Activated CD8-positive, alpha-beta T cell treated with anti-CD3 and anti-CD28 coated beads for 36 hours (primary cell): Measurements from ENCODE around the gene KRTAP10-11. TPM values are rescaled to one million over a fixed set of nuclear protein-coding genes. Genes with fewer than 3 reads are reported as not detected.
"Not testable (repeated sequence)": the region's sequence is repeated elsewhere in the genome, so short reads cannot be mapped to it uniquely, and the experiment has no call there.

Source experiments
- ATAC-seq: fragments of 200-7000 bp; cut with Tn5 transposase; one replicate; pipeline ENCODE4 v1.10.0; 2021; ENCODE audit warnings: mild to moderate bottlenecking, moderate library complexity
- CTCF ChIA-PET: fragments of 350-600 bp; sonication (Branson Sonifier 250); formaldehyde crosslinking; loops from one replicate; lab custom pipeline; 2021; ENCODE audit warnings: antibody characterized with exemption; lab: Charles Lee
- POLR2A ChIA-PET: fragments of 350-600 bp; sonication (Branson Sonifier 250); formaldehyde crosslinking; loops from one replicate; lab custom pipeline; 2021; ENCODE audit warnings: antibody characterized with exemption; lab: Charles Lee
- DNase-seq: peaks from one replicate; pipeline ENCODE4 v3.0.0-alpha.2; 2020
- H3K27ac Mint-ChIP-seq: one replicate; pipeline ENCODE4 v1.8.0; 2021; ENCODE audit warnings: mild to moderate bottlenecking, mixed read lengths
- H3K27me3 Mint-ChIP-seq: one replicate; pipeline ENCODE4 v1.8.0; 2021; ENCODE audit warnings: mixed read lengths
- H3K36me3 Mint-ChIP-seq: one replicate; pipeline ENCODE4 v1.8.0; 2021; ENCODE audit warnings: low read depth, mixed read lengths
- H3K4me1 Mint-ChIP-seq: one replicate; pipeline ENCODE4 v1.8.0; 2021; ENCODE audit warnings: low read depth, mixed read lengths
- H3K4me3 Mint-ChIP-seq: one replicate; pipeline ENCODE4 v1.8.0; 2021; ENCODE audit warnings: mild to moderate bottlenecking, moderate library complexity, mixed read lengths
- H3K9me3 Mint-ChIP-seq: one replicate; pipeline ENCODE4 v1.8.0; 2021; ENCODE audit warnings: mixed read lengths
- intact Hi-C: fragments of 100-400 bp; cut with micrococcal nuclease; formaldehyde crosslinking; loops from one replicate; pipeline ENCODE4 v1.10.0; 2022
- total RNA-seq, 2 experiments: library from RNA; stranded (reverse); gene quantifications; one replicate each; pipeline ENCODE4 v1.2.3, GENCODE V29; 2021
- TF ChIP-seq, protein P1 (sequence below): fragments of 200-600 bp; IDR thresholded peaks from one replicate; pipeline ENCODE4 v1.8.0; 2022; ENCODE audit warnings: antibody characterized with exemption, mild to moderate bottlenecking

KRTAP10-11 gene
- total RNA-seq, 2 experiments from 2014 or later = not detected

DNA sequence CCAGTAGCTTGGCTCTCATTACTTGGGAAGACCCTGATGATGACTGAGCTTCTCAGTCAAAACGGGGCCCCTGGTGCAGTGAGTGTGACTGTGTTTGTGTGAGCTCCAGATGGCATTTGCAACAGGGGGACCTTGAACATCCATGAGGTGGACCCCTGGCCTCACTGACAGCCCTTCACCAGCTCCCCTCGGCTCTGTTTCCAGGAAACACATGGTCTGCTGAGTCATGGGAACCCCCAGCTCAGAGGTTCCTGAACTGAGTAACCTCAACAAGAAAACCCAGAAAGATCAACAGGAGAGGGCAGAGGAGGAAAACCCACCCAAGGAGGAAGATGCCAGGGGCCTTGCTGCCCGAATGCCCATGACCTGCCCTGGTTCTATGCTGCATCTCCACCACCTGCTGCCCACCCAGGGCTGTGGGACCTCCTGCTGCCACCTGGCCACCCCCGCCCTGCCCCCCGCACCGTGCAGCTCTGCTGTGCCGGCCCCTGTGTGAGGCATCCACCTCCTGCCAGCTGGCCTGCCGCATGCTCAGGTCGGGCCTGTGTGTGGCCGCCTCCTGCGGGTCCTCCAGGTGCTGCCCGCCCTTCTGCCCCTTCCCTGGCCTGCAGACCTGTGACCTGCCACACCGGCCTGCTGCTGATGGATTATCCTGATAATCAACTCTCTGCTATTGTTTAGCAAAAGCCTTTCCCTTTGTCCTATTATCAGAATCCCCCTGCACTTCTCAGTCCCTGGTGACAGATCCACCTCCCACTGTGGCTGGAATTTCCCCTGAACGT lies 40.0 kb downstream of the KRTAP10-11 start:
- Mint-ChIP-seq H3K27ac (no peak overlapping the region), H3K36me3 (no peaks in the 10 kb centered on the region), H3K4me1 (peaks cover 11% of the 10 kb centered on the region), H3K27me3 (no peaks in the 10 kb centered on the region), H3K9me3 (no peaks in the 10 kb centered on the region), H3K4me3 (no peak overlapping the region)
- ATAC-seq = peak; percentile 77
- DNase-seq = peak; percentile 49
- TF ChIP-seq, protein P1, sequence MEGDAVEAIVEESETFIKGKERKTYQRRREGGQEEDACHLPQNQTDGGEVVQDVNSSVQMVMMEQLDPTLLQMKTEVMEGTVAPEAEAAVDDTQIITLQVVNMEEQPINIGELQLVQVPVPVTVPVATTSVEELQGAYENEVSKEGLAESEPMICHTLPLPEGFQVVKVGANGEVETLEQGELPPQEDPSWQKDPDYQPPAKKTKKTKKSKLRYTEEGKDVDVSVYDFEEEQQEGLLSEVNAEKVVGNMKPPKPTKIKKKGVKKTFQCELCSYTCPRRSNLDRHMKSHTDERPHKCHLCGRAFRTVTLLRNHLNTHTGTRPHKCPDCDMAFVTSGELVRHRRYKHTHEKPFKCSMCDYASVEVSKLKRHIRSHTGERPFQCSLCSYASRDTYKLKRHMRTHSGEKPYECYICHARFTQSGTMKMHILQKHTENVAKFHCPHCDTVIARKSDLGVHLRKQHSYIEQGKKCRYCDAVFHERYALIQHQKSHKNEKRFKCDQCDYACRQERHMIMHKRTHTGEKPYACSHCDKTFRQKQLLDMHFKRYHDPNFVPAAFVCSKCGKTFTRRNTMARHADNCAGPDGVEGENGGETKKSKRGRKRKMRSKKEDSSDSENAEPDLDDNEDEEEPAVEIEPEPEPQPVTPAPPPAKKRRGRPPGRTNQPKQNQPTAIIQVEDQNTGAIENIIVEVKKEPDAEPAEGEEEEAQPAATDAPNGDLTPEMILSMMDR = no peak
- ChIA-PET CTCF (no interaction called here), POLR2A (no interaction called here)
- intact Hi-C loops = no loop called here

DNA sequence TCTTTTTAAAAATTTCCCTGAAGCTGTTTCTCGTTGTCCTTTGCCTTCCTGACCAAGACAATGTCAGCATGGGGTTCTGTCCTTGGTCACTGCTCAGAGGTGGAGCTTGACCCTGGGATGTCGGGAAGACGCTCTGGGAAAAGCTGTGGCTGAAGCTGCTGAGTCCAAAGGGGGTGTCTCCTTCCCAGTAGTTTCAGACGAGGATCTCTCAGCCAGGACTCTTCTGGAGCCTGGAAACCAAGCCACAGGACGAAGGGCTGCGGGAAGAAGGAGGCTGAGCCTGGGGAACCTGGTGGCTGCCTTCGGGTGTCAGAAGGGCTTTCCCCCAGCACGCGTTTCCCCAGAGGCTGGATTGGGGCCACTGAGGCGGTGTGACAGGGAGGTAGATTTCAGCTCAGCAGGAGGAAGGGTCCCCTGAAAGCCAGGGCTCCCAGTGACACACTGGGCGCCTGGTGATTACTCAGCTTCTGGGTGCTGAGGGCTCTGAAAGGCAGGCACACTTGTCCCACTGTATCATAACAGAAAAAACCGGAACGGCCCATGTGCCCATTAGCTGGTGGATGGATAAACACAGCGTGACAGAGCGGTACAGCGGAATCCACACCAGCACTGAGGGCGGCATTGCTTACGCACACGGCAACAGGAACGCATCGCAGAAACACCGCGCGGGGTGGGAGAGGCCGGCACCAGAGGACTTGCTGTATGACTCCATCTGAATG lies 40.8 kb downstream of the KRTAP10-11 start:
- Mint-ChIP-seq H3K9me3 (no peaks in the 10 kb centered on the region), H3K27ac (no peak overlapping the region), H3K4me3 (no peak overlapping the region), H3K36me3 (no peaks in the 10 kb centered on the region), H3K27me3 (no peaks in the 10 kb centered on the region), H3K4me1 (peaks cover 19% of the 10 kb centered on the region)
- intact Hi-C loops = no loop called here
- CTCF ChIA-PET = no interaction called here
- TF ChIP-seq, protein P1 = no peak
- ATAC-seq (no peak), DNase-seq (no peak)
- POLR2A ChIA-PET = no interaction called here

DNA sequence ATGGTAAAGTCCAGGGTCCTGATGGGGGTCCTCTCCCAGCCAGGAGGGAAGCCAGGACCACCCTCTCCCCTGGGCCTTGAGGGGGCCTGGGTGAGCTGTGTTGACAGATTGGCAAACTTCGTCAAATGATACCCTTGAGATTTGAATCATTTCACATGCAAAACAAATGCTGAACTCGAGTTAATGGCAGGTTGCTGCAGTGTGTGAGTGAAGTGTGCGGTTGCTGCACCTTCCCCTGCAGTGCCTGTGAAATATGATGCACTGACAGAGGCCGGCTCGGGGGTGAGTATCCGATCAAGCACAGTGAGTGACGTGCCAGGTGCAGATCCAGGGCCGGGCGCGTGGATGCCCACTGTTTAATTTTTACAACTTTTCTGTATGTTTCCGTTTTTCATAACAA lies 41.5 kb downstream of the KRTAP10-11 start:
- ChIA-PET CTCF (no interaction called here), POLR2A (no interaction called here)
- ATAC-seq (no peak), DNase-seq (no peak)
- intact Hi-C loops = no loop called here
- H3K36me3 Mint-ChIP-seq = no peaks in the 10 kb centered on the region
- TF ChIP-seq, protein P1 = no peak
- H3K4me3 Mint-ChIP-seq = no peak overlapping the region
- peaks cover 4% of the 10 kb centered on the region for H3K9me3 Mint-ChIP-seq
- H3K4me1 Mint-ChIP-seq = peaks cover 20% of the 10 kb centered on the region
- H3K27me3 Mint-ChIP-seq = no peaks in the 10 kb centered on the region
- H3K27ac Mint-ChIP-seq = no peak overlapping the region

DNA sequence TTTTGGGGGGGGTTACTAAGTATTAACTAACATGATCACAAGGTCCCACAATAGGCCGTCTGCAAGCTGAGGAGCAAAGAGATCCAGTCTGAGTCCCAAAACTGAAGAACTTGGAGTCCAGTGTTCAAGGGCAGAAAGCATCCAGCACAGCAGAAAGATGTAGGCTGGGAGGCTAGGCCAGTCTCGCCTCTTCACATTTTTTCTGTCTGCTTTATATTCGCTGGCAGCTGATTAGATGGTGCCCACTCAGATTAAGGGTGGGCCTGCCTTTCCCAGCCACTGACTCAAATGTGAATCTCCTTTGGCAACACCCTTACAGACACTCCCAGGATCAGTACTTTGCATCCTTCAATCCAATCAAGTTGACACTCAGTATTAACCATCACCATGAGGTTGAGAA lies 43.5 kb downstream of the KRTAP10-11 start:
- H3K27me3 Mint-ChIP-seq, ATAC-seq, CTCF ChIA-PET, DNase-seq, H3K36me3 Mint-ChIP-seq, H3K27ac Mint-ChIP-seq, POLR2A ChIA-PET, intact Hi-C loops, H3K4me3 Mint-ChIP-seq: not testable (repeated sequence)
- peaks cover 25% of the 10 kb centered on the region for H3K4me1 Mint-ChIP-seq
- peaks cover 11% of the 10 kb centered on the region for H3K9me3 Mint-ChIP-seq

DNA sequence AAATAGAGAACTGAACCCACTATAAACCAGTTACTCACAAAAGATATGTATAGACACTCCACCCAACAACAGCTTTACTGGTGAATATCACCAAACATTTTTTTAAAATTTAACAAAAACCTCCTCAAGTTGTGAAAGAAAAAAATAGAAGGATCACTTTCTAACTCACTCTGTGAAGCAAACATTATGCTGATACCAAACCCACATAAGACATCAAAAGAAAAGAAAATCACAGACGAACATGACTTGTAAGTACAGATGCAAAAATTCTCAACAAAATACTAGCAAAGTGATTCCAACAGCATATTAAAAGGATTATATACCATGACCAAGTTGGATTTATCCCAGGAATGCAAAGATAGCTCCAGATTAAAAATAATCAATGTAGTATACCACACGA lies 45.5 kb downstream of the KRTAP10-11 start:
- CTCF ChIA-PET = interaction anchor here (0.8 to 1.3 kb wide), 3 partner anchors 19 to 181 kb away, joined by 3 to 4 read pairs (median 3); partner anchors contain the start of gene TSPEAR
- intact Hi-C loops = no loop called here
- TF ChIP-seq, protein P1 = no peak
- DNase-seq (no peak), ATAC-seq (no peak)
- peaks cover 17% of the 10 kb centered on the region for H3K4me1 Mint-ChIP-seq
- no peaks in the 10 kb centered on the region for H3K36me3 Mint-ChIP-seq
- no peak overlapping the region for H3K27ac Mint-ChIP-seq
- no peak overlapping the region for H3K4me3 Mint-ChIP-seq
- H3K9me3 Mint-ChIP-seq = peaks cover 11% of the 10 kb centered on the region
- POLR2A ChIA-PET = no interaction called here
- H3K27me3 Mint-ChIP-seq = no peaks in the 10 kb centered on the region
